Liver (tissue), 9 donors: ENCODE measurements around the gene PRKN. TPM values are rescaled to one million over a fixed set of nuclear protein-coding genes. Genes with fewer than 3 reads are reported as not detected.

Experiments used
- DNase-seq: peaks from one replicate; pipeline ENCODE4 v3.0.0-alpha.2; 2017; ENCODE audit warnings: low spot score
- H3K27ac ChIP-seq, 2 donors: one replicate each; pipeline ENCODE4 v1.7.0; 2013; ENCODE audit warnings: inconsistent platforms in 2 of 2, low read length in 2 of 2, control low read depth in 1 of 2, low read depth in 1 of 2, mild to moderate bottlenecking in 1 of 2
- H3K27me3 ChIP-seq, 4 donors: one replicate each; pipeline versions ENCODE4 v1.6.1 to v1.7.0; 2013; ENCODE audit warnings: low read length in 3 of 4, inconsistent platforms in 1 of 4, mild to moderate bottlenecking in 1 of 4, moderate library complexity in 1 of 4; ENCODE audit not compliant: control insufficient read depth in 4 of 4, insufficient read depth in 4 of 4
- H3K36me3 ChIP-seq, 4 donors: one replicate each; pipeline versions ENCODE4 v1.6.1 to v1.7.0; 2013; ENCODE audit warnings: low read length in 3 of 4, mild to moderate bottlenecking in 3 of 4, low read depth in 1 of 4, moderate library complexity in 1 of 4; ENCODE audit not compliant: control insufficient read depth in 4 of 4, insufficient read depth in 3 of 4
- H3K4me1 ChIP-seq, 4 donors: one replicate each; pipeline versions ENCODE4 v1.6.1 to v1.7.0; 2013; ENCODE audit warnings: low read length in 3 of 4, mild to moderate bottlenecking in 3 of 4, moderate library complexity in 1 of 4; ENCODE audit not compliant: control insufficient read depth in 4 of 4, insufficient read depth in 4 of 4
- H3K4me3 ChIP-seq, 3 donors: one replicate each; pipeline versions ENCODE4 v1.6.1 to v1.7.0; 2013; ENCODE audit warnings: low read length in 3 of 3, control low read depth in 1 of 3, low read depth in 1 of 3, mild to moderate bottlenecking in 1 of 3
- H3K9ac ChIP-seq, 2 donors: one replicate each; pipeline ENCODE4 v1.7.0; 2013; ENCODE audit warnings: low read length in 2 of 2, mild to moderate bottlenecking in 2 of 2, moderate library complexity in 2 of 2, control low read depth in 1 of 2, low read depth in 1 of 2
- H3K9me3 ChIP-seq, 4 donors: one replicate each; pipeline versions ENCODE4 v1.6.1 to v1.7.0; 2013; ENCODE audit warnings: low read length in 3 of 4; ENCODE audit not compliant: control insufficient read depth in 4 of 4
- ATF3 ChIP-seq: IDR thresholded peaks from 2 replicates; pipeline ENCODE4 v1.6.1; 2016; ENCODE audit warnings: antibody characterized with exemption
- FOXA2 ChIP-seq: IDR thresholded peaks from 2 replicates; pipeline ENCODE4 v1.6.1; 2016; ENCODE audit warnings: antibody characterized with exemption
- GABPA ChIP-seq, 2 donors: IDR thresholded peaks in 1 of 2; conservative IDR thresholded peaks in 1 of 2; 2 replicates each; pipeline ENCODE4 v1.6.1; 2016; ENCODE audit warnings: antibody characterized with exemption in 2 of 2, mild to moderate bottlenecking in 1 of 2, moderate library complexity in 1 of 2
- HNF4A ChIP-seq, 2 donors: conservative IDR thresholded peaks; 2 replicates each; pipeline ENCODE4 v1.6.1; 2016; ENCODE audit warnings: antibody characterized with exemption in 2 of 2, mild to moderate bottlenecking in 2 of 2
- HNF4G ChIP-seq: IDR thresholded peaks from 2 replicates; pipeline ENCODE4 v1.6.1; 2016; ENCODE audit warnings: antibody characterized with exemption
- JUND ChIP-seq, 2 donors: IDR thresholded peaks; 2 replicates each; pipeline ENCODE4 v1.6.1; 2016; ENCODE audit warnings: antibody characterized with exemption in 2 of 2
- NR2F2 ChIP-seq: IDR thresholded peaks from 2 replicates; pipeline ENCODE4 v1.6.1; 2016; ENCODE audit warnings: antibody characterized with exemption
- RAD21 ChIP-seq, 2 donors: IDR thresholded peaks; 2 replicates each; pipeline ENCODE4 v1.6.1; 2016; ENCODE audit warnings: antibody characterized with exemption in 2 of 2, mild to moderate bottlenecking in 2 of 2
- RXRA ChIP-seq, 2 donors: IDR thresholded peaks; 2 replicates each; pipeline ENCODE4 v1.6.1; 2017 to 2018; ENCODE audit warnings: antibody characterized with exemption in 2 of 2, mild to moderate bottlenecking in 1 of 2
- SP1 ChIP-seq: IDR thresholded peaks from 2 replicates; pipeline ENCODE4 v1.6.1; 2018; ENCODE audit warnings: antibody characterized with exemption, mild to moderate bottlenecking
- ZBTB33 ChIP-seq: IDR thresholded peaks from 2 replicates; pipeline ENCODE4 v1.6.1; 2016; ENCODE audit warnings: antibody characterized with exemption
- WGBS: extraction: QIAGEN DNeasy Blood & Tissue Kit; methylation state at CpG from one replicate; pipeline ENCODE4 v1.1.7; 2013; 5-methylcytosine and 5-hydroxymethylcytosine counted together
- polyA plus RNA-seq, 2 donors: library from polyadenylated mRNA; stranded (reverse) in 1 of 2; unstranded in 1 of 2; fragments of 200-250 nt in 1 of 2; fragments of >200 nt in 1 of 2; fragmentation: Nextera tagmentation in 1 of 2; extraction: Ambion mirVana in 1 of 2; gene quantifications; one replicate each; pipeline versions ENCODE4 v1.2.1 to v1.2.3, GENCODE V29; 2013 to 2015
- total RNA-seq, 2 donors: library from RNA; depleted of rRNA; stranded (reverse); fragments of >200 nt; gene quantifications; one replicate each; pipeline ENCODE4 v1.2.3, GENCODE V29; 2014
- TF ChIP-seq, protein P1 (sequence below): fragments of 150-350 bp; IDR thresholded peaks from 2 replicates; pipeline ENCODE4 v1.5.1; 2017; ENCODE audit warnings: improper control_type of control experiment, low read depth, low read length; ENCODE audit not compliant: missing input control
- TF ChIP-seq, protein P2 (sequence below): IDR thresholded peaks from 2 replicates; pipeline ENCODE4 v1.6.1; 2016; ENCODE audit warnings: antibody characterized with exemption, mild to moderate bottlenecking
- donor health status: healthy.
- donor health status: healthy.
- donor health status: healthy.
- donor health status: healthy.
- donor health status: healthy.

Gene PRKN
- total and polyA plus RNA-seq, 4 donors, result 0.47 to 4.1 (median 3.2) TPM

DNA sequence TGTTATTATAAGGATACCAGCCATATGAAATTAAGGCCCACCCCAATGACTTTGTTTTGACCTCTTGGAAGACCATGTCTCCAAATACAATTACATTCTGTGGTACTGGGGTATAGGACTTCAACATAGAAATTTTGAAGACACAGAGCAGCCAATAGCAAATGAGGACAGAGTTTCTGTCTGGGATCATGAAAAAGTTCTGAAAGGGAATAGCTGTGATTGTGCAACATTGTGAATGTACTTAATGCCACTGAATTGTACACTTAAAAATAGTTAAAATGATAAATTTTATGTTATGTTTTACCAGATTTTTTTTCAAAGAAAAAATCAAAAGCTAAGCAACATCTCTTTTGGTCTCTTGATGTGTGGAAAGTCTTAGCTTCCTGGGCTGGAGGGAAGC, 1426.7 kb downstream of the PRKN start:
- Histone ChIP-seq H3K9me3 (no peaks in the 10 kb centered on the region), H3K4me3 (no peak overlapping the region), H3K27ac (no peak overlapping the region)

GRCh38 chr6:161299726-161300125, 1427.8 kb downstream of the PRKN start:
- Histone ChIP-seq H3K36me3 (no peaks in the 10 kb centered on the region), H3K9ac (no peak overlapping the region), H3K27me3 (no peaks in the 10 kb centered on the region), H3K4me3 (no peak overlapping the region), H3K27ac (no peak overlapping the region), H3K4me1 (no peaks in the 10 kb centered on the region), H3K9me3 (no peaks in the 10 kb centered on the region)
- no peak for DNase-seq
- TF ChIP-seq HNF4G (no peak), ZBTB33 (no peak)
- TF ChIP-seq, protein P1, sequence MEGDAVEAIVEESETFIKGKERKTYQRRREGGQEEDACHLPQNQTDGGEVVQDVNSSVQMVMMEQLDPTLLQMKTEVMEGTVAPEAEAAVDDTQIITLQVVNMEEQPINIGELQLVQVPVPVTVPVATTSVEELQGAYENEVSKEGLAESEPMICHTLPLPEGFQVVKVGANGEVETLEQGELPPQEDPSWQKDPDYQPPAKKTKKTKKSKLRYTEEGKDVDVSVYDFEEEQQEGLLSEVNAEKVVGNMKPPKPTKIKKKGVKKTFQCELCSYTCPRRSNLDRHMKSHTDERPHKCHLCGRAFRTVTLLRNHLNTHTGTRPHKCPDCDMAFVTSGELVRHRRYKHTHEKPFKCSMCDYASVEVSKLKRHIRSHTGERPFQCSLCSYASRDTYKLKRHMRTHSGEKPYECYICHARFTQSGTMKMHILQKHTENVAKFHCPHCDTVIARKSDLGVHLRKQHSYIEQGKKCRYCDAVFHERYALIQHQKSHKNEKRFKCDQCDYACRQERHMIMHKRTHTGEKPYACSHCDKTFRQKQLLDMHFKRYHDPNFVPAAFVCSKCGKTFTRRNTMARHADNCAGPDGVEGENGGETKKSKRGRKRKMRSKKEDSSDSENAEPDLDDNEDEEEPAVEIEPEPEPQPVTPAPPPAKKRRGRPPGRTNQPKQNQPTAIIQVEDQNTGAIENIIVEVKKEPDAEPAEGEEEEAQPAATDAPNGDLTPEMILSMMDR, result no peak
- 94% methylated on average over 4 of the region's 4 CpGs for WGBS

More for the DNA sequence above, 1426.7 kb downstream of the PRKN start:
- Histone ChIP-seq H3K36me3 (no peaks in the 10 kb centered on the region), H3K27me3 (no peaks in the 10 kb centered on the region), H3K4me1 (no peaks in the 10 kb centered on the region), H3K9ac (no peak overlapping the region)
- TF ChIP-seq RXRA (IDR thresholded peaks at IDR 0.05), result no peak
- TF ChIP-seq ATF3, result no peak
- TF ChIP-seq RAD21 (IDR thresholded peaks at IDR 0.05), result no peak
- no peak for TF ChIP-seq NR2F2
- no peak for TF ChIP-seq GABPA (IDR thresholded peaks at IDR 0.05 in 1 of 2, conservative IDR thresholded peaks at IDR 0.05 in 1 of 2)
- TF ChIP-seq JUND (IDR thresholded peaks at IDR 0.05), result no peak
- TF ChIP-seq SP1, result no peak
- TF ChIP-seq ZBTB33, result no peak
- no peak for TF ChIP-seq HNF4A (conservative IDR thresholded peaks at IDR 0.05)
- TF ChIP-seq, protein P2, sequence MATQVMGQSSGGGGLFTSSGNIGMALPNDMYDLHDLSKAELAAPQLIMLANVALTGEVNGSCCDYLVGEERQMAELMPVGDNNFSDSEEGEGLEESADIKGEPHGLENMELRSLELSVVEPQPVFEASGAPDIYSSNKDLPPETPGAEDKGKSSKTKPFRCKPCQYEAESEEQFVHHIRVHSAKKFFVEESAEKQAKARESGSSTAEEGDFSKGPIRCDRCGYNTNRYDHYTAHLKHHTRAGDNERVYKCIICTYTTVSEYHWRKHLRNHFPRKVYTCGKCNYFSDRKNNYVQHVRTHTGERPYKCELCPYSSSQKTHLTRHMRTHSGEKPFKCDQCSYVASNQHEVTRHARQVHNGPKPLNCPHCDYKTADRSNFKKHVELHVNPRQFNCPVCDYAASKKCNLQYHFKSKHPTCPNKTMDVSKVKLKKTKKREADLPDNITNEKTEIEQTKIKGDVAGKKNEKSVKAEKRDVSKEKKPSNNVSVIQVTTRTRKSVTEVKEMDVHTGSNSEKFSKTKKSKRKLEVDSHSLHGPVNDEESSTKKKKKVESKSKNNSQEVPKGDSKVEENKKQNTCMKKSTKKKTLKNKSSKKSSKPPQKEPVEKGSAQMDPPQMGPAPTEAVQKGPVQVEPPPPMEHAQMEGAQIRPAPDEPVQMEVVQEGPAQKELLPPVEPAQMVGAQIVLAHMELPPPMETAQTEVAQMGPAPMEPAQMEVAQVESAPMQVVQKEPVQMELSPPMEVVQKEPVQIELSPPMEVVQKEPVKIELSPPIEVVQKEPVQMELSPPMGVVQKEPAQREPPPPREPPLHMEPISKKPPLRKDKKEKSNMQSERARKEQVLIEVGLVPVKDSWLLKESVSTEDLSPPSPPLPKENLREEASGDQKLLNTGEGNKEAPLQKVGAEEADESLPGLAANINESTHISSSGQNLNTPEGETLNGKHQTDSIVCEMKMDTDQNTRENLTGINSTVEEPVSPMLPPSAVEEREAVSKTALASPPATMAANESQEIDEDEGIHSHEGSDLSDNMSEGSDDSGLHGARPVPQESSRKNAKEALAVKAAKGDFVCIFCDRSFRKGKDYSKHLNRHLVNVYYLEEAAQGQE, result no peak
- TF ChIP-seq, protein P1, result no peak
- no peak for TF ChIP-seq FOXA2
- no peak for DNase-seq
